Measurements from ENCODE around the gene SARS2. TPM values are rescaled to one million over a fixed set of nuclear protein-coding genes. Genes with fewer than 3 reads are reported as not detected.
"Not testable (repeated sequence)": the region's sequence is repeated elsewhere in the genome, so short reads cannot be mapped to it uniquely, and the experiment has no call there.

SARS2 gene
- total RNA-seq, 1 experiment from 2014 or later: 74.7 TPM

GRCh38 chr19:38877781-38878574 lies 52.6 kb downstream of the SARS2 start, which contains the start of gene RINL (continued):
- TF ChIP-seq ERG (CRISPR knock-in tag; IDR thresholded peaks at IDR 0.05) (no peak), NR2C2 (CRISPR knock-in tag; IDR thresholded peaks at IDR 0.05) (no peak)

GRCh38 chr19:38875656-38876395 lies 54.7 kb downstream of the SARS2 start:
- no peak overlapping the region for H3K4me3 Mint-ChIP-seq
- H3K27me3 Mint-ChIP-seq (ENCODE audit: low read depth): peaks cover 3% of the 10 kb centered on the region
- H3K36me3 Mint-ChIP-seq: no peaks in the 10 kb centered on the region
- H3K4me1 Mint-ChIP-seq: peaks cover 20% of the 10 kb centered on the region
- ATAC-seq: no peak
- DNase-seq (ENCODE audit: low spot score): no peak
- H3K9me3 Mint-ChIP-seq: no peaks in the 10 kb centered on the region
- CTCF ChIA-PET: interaction anchor here (0.7 to 7.1 kb wide), 6 partner anchors 12 to 473 kb away, joined by 3 to 43 read pairs (median 4); partner anchors contain the start of genes FAM98C, MRPS12, NFKBIB and SARS2
- POLR2A ChIA-PET: interaction anchor here (1.2 kb wide), 1 partner anchor 27 kb away, joined by 3 read pairs; no protein-coding TSS in a partner anchor
- TF ChIP-seq IRF2 (CRISPR knock-in tag; IDR thresholded peaks at IDR 0.05; ENCODE audit: borderline replicate concordance, low read depth) (no peak), GABPB1 (CRISPR knock-in tag; IDR thresholded peaks at IDR 0.05) (no peak), FOXP1 (CRISPR knock-in tag; IDR thresholded peaks at IDR 0.05; ENCODE audit: borderline replicate concordance) (no peak), SMAD4 (CRISPR knock-in tag; IDR thresholded peaks at IDR 0.05) (no peak), FOXJ3 (CRISPR knock-in tag; IDR thresholded peaks at IDR 0.05; ENCODE audit: borderline replicate concordance) (no peak), TP53 (CRISPR knock-in tag; IDR thresholded peaks at IDR 0.05) (no peak)
- no peak overlapping the region for H3K27ac Mint-ChIP-seq

GRCh38 chr19:38873400-38873799 lies 57.2 kb downstream of the SARS2 start:
- peaks cover 23% of the 10 kb centered on the region for H3K4me1 Mint-ChIP-seq
- ATAC-seq; DNase-seq (ENCODE audit: low spot score); H3K27ac Mint-ChIP-seq; H3K36me3 Mint-ChIP-seq; H3K9me3 Mint-ChIP-seq; H3K4me3 Mint-ChIP-seq: not testable (repeated sequence)
- CTCF ChIA-PET: interaction anchor here (7.1 kb wide), 1 partner anchor 14 kb away, joined by 43 read pairs; no protein-coding TSS in a partner anchor
- POLR2A ChIA-PET: interaction anchor here (0.7 kb wide), 1 partner anchor 21 kb away, joined by 3 read pairs; no protein-coding TSS in a partner anchor
- peaks cover 21% of the 10 kb centered on the region for H3K27me3 Mint-ChIP-seq (ENCODE audit: low read depth)

- Mint-ChIP-seq H3K27me3 (ENCODE audit: low read depth) (peaks cover 21% of the 10 kb centered on the region), H3K27ac (no peak overlapping the region), H3K4me1 (peaks cover 7% of the 10 kb centered on the region), H3K9me3 (no peaks in the 10 kb centered on the region), H3K36me3 (no peaks in the 10 kb centered on the region), H3K4me3 (peak overlapping the region; percentile 79)
- POLR2A ChIA-PET: no interaction called here
- TF ChIP-seq ZNF263 (CRISPR knock-in tag; IDR thresholded peaks at IDR 0.05; ENCODE audit: low read depth): peak; percentile 66; the same call in 1 of the 2 replicates
- TF ChIP-seq ESRRA (CRISPR knock-in tag; IDR thresholded peaks at IDR 0.05; ENCODE audit: borderline replicate concordance): no peak
- DNase-seq (ENCODE audit: low spot score): no peak
- no peak for ATAC-seq
- CTCF ChIA-PET: interaction anchor here (0.6 to 2.9 kb wide), 10 partner anchors 17 to 467 kb away, joined by 3 to 17 read pairs (median 4); partner anchors contain the start of genes FAM98C, FBXO17, MRPS12 and NFKBIB
Observed at GRCh38 chr19:38870612-38871011, 60.0 kb downstream of the SARS2 start.

- ChIA-PET POLR2A (interaction anchor here (0.6 to 1.6 kb wide), 4 partner anchors 21 to 251 kb away, joined by 3 to 7 read pairs (median 4); partner anchors contain the start of genes EIF3K, HNRNPL, NFKBIB and SIRT2), CTCF (interaction anchor here (0.6 to 2.9 kb wide), 21 partner anchors 10 to 467 kb away, joined by 3 to 17 read pairs (median 4); partner anchors contain the start of genes CCER2, ECH1, FAM98C and FBXO17)
- H3K27ac Mint-ChIP-seq: no peak overlapping the region
- H3K36me3 Mint-ChIP-seq: no peaks in the 10 kb centered on the region
- ATAC-seq (peak; percentile 78), DNase-seq (ENCODE audit: low spot score) (peak; percentile 89)
- peaks cover 21% of the 10 kb centered on the region for H3K27me3 Mint-ChIP-seq (ENCODE audit: low read depth)
- no peaks in the 10 kb centered on the region for H3K9me3 Mint-ChIP-seq
- peaks cover 7% of the 10 kb centered on the region for H3K4me1 Mint-ChIP-seq
- H3K4me3 Mint-ChIP-seq: peak overlapping the region; percentile 79
- no peak for TF ChIP-seq OVOL2 (CRISPR knock-in tag; IDR thresholded peaks at IDR 0.05; ENCODE audit: borderline replicate concordance)
- no peak for TF ChIP-seq ZNF423 (CRISPR knock-in tag; IDR thresholded peaks at IDR 0.05)
- peak; percentile 73; the same call in 1 of the 2 replicates for TF ChIP-seq FOXP1 (CRISPR knock-in tag; IDR thresholded peaks at IDR 0.05; ENCODE audit: borderline replicate concordance)
- peak; percentile 92; the same call in 1 of the 2 replicates for TF ChIP-seq ZNF138 (CRISPR knock-in tag; conservative IDR thresholded peaks at IDR 0.05)
- TF ChIP-seq E2F5 (CRISPR knock-in tag; IDR thresholded peaks at IDR 0.05): no peak
- TF ChIP-seq HMGXB4 (CRISPR knock-in tag; IDR thresholded peaks at IDR 0.05): peak; percentile 66; the same call in 1 of the 2 replicates
- TF ChIP-seq MAX (CRISPR knock-in tag; IDR thresholded peaks at IDR 0.05): peak; percentile 66
- TF ChIP-seq NR3C1 (CRISPR knock-in tag; conservative IDR thresholded peaks at IDR 0.05; ENCODE audit: low read depth): no peak
- no peak for TF ChIP-seq GRHL2 (CRISPR knock-in tag; IDR thresholded peaks at IDR 0.05; ENCODE audit: insufficient replicate concordance, severe bottlenecking)
- TF ChIP-seq HMGA2 (CRISPR knock-in tag; IDR thresholded peaks at IDR 0.05): no peak
Observed at GRCh38 chr19:38869836-38870607, 60.5 kb downstream of the SARS2 start.

Data from WTC11 (cell line).